Neural progenitor cell (in vitro differentiated cells): ENCODE measurements around the gene PIGM.

Experiments used
- EZH2 ChIP-seq: fragments of 200-600 bp; sonication (generic); IDR thresholded peaks from 2 replicates; pipeline ENCODE4 v1.6.1; 2017; ENCODE audit warnings: antibody characterized with exemption, mild to moderate bottlenecking, moderate library complexity
- EZH2phosphoT487 ChIP-seq: fragments of 200-600 bp; sonication (generic); IDR thresholded peaks from 2 replicates; pipeline ENCODE4 v1.6.1; 2017; ENCODE audit warnings: antibody characterized with exemption
- TF ChIP-seq, protein P1 (sequence below): fragments of 200-600 bp; sonication (generic); IDR thresholded peaks from 2 replicates; pipeline ENCODE4 v1.5.1; 2017; ENCODE audit warnings: antibody characterized with exemption, mild to moderate bottlenecking

DNA sequence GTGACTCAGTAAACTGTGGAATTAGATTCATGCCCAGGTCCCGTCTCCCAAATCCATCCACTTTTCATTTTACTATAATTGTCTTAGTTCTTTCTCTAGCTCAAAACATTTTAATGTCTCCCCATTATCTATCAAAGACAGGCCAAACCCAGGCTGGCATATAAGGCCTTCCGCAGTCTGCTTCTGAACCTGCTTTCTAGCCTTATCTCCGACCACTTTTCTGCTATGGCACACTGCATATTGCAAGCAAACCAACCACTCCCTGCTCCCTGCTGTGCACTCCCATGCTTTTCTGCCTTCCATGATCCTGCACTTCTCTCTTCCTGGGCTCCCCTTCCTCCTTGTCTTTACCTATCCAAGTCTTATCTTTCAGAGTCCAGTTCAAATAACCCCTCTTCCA, 17.3 kb upstream of the PIGM start:
- TF ChIP-seq, protein P1, sequence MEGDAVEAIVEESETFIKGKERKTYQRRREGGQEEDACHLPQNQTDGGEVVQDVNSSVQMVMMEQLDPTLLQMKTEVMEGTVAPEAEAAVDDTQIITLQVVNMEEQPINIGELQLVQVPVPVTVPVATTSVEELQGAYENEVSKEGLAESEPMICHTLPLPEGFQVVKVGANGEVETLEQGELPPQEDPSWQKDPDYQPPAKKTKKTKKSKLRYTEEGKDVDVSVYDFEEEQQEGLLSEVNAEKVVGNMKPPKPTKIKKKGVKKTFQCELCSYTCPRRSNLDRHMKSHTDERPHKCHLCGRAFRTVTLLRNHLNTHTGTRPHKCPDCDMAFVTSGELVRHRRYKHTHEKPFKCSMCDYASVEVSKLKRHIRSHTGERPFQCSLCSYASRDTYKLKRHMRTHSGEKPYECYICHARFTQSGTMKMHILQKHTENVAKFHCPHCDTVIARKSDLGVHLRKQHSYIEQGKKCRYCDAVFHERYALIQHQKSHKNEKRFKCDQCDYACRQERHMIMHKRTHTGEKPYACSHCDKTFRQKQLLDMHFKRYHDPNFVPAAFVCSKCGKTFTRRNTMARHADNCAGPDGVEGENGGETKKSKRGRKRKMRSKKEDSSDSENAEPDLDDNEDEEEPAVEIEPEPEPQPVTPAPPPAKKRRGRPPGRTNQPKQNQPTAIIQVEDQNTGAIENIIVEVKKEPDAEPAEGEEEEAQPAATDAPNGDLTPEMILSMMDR: no peak
- TF ChIP-seq EZH2: no peak
- TF ChIP-seq EZH2phosphoT487: no peak
